Activated CD4-positive, alpha-beta T cell treated with anti-CD3 and anti-CD28 coated beads for 36 hours (primary cell): ENCODE data around the gene YTHDC1. TPM values are rescaled to one million over a fixed set of nuclear protein-coding genes. Genes with fewer than 3 reads are reported as not detected.
A peak's percentile ranks its signal among the peaks of the same experiment; 100 is the strongest.
"Not testable (repeated sequence)": the region's sequence is repeated elsewhere in the genome, so short reads cannot be mapped to it uniquely, and the experiment has no call there.

Experiments
- ATAC-seq: fragments of 200-7000 bp; cut with Tn5 transposase; one replicate; pipeline ENCODE4 v1.10.0; 2021; ENCODE audit warnings: mild to moderate bottlenecking, moderate library complexity
- CTCF ChIA-PET: fragments of 350-600 bp; sonication (Branson Sonifier 250); formaldehyde crosslinking; loops from one replicate; lab custom pipeline; 2021; ENCODE audit warnings: antibody characterized with exemption; lab: Charles Lee
- POLR2A ChIA-PET: fragments of 350-600 bp; sonication (Branson Sonifier 250); formaldehyde crosslinking; loops from one replicate; lab custom pipeline; 2021; ENCODE audit warnings: antibody characterized with exemption, inconsistent platforms; lab: Charles Lee
- DNase-seq: peaks from one replicate; pipeline ENCODE4 v3.0.0-alpha.2; 2020
- H3K27ac Mint-ChIP-seq: one replicate; pipeline ENCODE4 v1.8.0; 2021; ENCODE audit warnings: mixed read lengths
- H3K27me3 Mint-ChIP-seq: one replicate; pipeline ENCODE4 v1.8.0; 2021; ENCODE audit warnings: mixed read lengths
- H3K36me3 Mint-ChIP-seq: one replicate; pipeline ENCODE4 v1.8.0; 2021; ENCODE audit warnings: low read depth, mixed read lengths
- H3K4me1 Mint-ChIP-seq: one replicate; pipeline ENCODE4 v1.8.0; 2021; ENCODE audit warnings: mixed read lengths
- H3K4me3 Mint-ChIP-seq: one replicate; pipeline ENCODE4 v1.8.0; 2021; ENCODE audit warnings: mild to moderate bottlenecking, moderate library complexity, mixed read lengths
- H3K9me3 Mint-ChIP-seq: one replicate; pipeline ENCODE4 v1.8.0; 2021; ENCODE audit warnings: low read depth, mixed read lengths
- intact Hi-C, 2 experiments: fragments of 100-400 bp; cut with DNase I in 1 of 2; cut with micrococcal nuclease in 1 of 2; formaldehyde crosslinking; loops; one replicate each; pipeline versions ENCODE4 v1.14.2 to v1.15.1; 2022 to 2024; cut with DNase I, micrococcal nuclease
- total RNA-seq, 2 experiments: library from RNA; stranded (reverse); gene quantifications; one replicate each; pipeline ENCODE4 v1.2.3, GENCODE V29; 2021

YTHDC1 gene
- total RNA-seq, 2 experiments from 2014 or later = 78.5 to 83.0 TPM

GRCh38 chr4:68297137-68297536 lies 52.8 kb downstream of the YTHDC1 start:
- intact Hi-C loops = no loop called here
- Mint-ChIP-seq H3K4me3 (no peak overlapping the region), H3K36me3 (no peaks in the 10 kb centered on the region), H3K9me3 (peaks cover 6% of the 10 kb centered on the region), H3K27ac (no peak overlapping the region), H3K27me3 (peaks cover 3% of the 10 kb centered on the region), H3K4me1 (peaks cover 6% of the 10 kb centered on the region)
- DNase-seq = no peak
- ChIA-PET POLR2A (no interaction called here), CTCF (no interaction called here)
- no peak for ATAC-seq

GRCh38 chr4:68291256-68291655 lies 58.6 kb downstream of the YTHDC1 start:
- ATAC-seq (no peak), DNase-seq (no peak)
- ChIA-PET CTCF (interaction anchor here (1.4 kb wide), 1 partner anchor 19 kb away, joined by 3 read pairs; no protein-coding TSS in a partner anchor), POLR2A (no interaction called here)
- intact Hi-C loops = no loop called here
- H3K27ac Mint-ChIP-seq = no peak overlapping the region
- peaks cover 2% of the 10 kb centered on the region for H3K9me3 Mint-ChIP-seq
- no peaks in the 10 kb centered on the region for H3K36me3 Mint-ChIP-seq
- no peak overlapping the region for H3K4me3 Mint-ChIP-seq
- peaks cover 4% of the 10 kb centered on the region for H3K27me3 Mint-ChIP-seq
- no peaks in the 10 kb centered on the region for H3K4me1 Mint-ChIP-seq

GRCh38 chr4:68288393-68288740 lies 61.5 kb downstream of the YTHDC1 start:
- no peak overlapping the region for H3K4me3 Mint-ChIP-seq
- peaks cover 5% of the 10 kb centered on the region for H3K27me3 Mint-ChIP-seq
- no peaks in the 10 kb centered on the region for H3K4me1 Mint-ChIP-seq
- intact Hi-C loops = no loop called here
- CTCF ChIA-PET = no interaction called here
- no peaks in the 10 kb centered on the region for H3K36me3 Mint-ChIP-seq
- no peak overlapping the region for H3K27ac Mint-ChIP-seq
- POLR2A ChIA-PET = no interaction called here
- DNase-seq (no peak), ATAC-seq (no peak)
- H3K9me3 Mint-ChIP-seq = peaks cover 2% of the 10 kb centered on the region

GRCh38 chr4:68287704-68288392 lies 62.0 kb downstream of the YTHDC1 start:
- DNase-seq (no peak), ATAC-seq (no peak)
- ChIA-PET POLR2A (no interaction called here), CTCF (no interaction called here)
- Mint-ChIP-seq H3K36me3 (no peaks in the 10 kb centered on the region), H3K4me3 (no peak overlapping the region), H3K4me1 (no peaks in the 10 kb centered on the region), H3K27me3 (peaks cover 5% of the 10 kb centered on the region), H3K27ac (no peak overlapping the region), H3K9me3 (peaks cover 2% of the 10 kb centered on the region)
- intact Hi-C loops = no loop called here

- Mint-ChIP-seq H3K36me3 (no peaks in the 10 kb centered on the region), H3K4me1 (no peaks in the 10 kb centered on the region), H3K27me3 (peaks cover 5% of the 10 kb centered on the region), H3K9me3 (no peaks in the 10 kb centered on the region), H3K27ac (no peak overlapping the region), H3K4me3 (no peak overlapping the region)
- POLR2A ChIA-PET = no interaction called here
- no peak for ATAC-seq
- intact Hi-C loops = no loop called here
- no peak for DNase-seq
- CTCF ChIA-PET = no interaction called here
These were observed 66.2 kb downstream of the YTHDC1 start for GRCh38 chr4:68283714-68284113.

- no peaks in the 10 kb centered on the region for H3K9me3 Mint-ChIP-seq
- H3K27me3 Mint-ChIP-seq = peaks cover 2% of the 10 kb centered on the region
- DNase-seq (no peak), ATAC-seq (no peak)
- ChIA-PET CTCF (no interaction called here), POLR2A (no interaction called here)
- no peaks in the 10 kb centered on the region for H3K4me1 Mint-ChIP-seq
- no peak overlapping the region for H3K4me3 Mint-ChIP-seq
- H3K36me3 Mint-ChIP-seq = no peaks in the 10 kb centered on the region
- no peak overlapping the region for H3K27ac Mint-ChIP-seq
- intact Hi-C loops = no loop called here
These were observed 66.8 kb downstream of the YTHDC1 start for GRCh38 chr4:68283095-68283494.

GRCh38 chr4:68281796-68282740 lies 67.8 kb downstream of the YTHDC1 start:
- H3K4me3 Mint-ChIP-seq, POLR2A ChIA-PET, ATAC-seq, intact Hi-C loops, H3K9me3 Mint-ChIP-seq, CTCF ChIA-PET, H3K36me3 Mint-ChIP-seq, H3K27ac Mint-ChIP-seq, H3K4me1 Mint-ChIP-seq, H3K27me3 Mint-ChIP-seq, DNase-seq: not testable (repeated sequence)

- ATAC-seq = no peak
- H3K27ac Mint-ChIP-seq = no peak overlapping the region
- CTCF ChIA-PET = no interaction called here
- intact Hi-C loops = no loop called here
- no peaks in the 10 kb centered on the region for H3K4me1 Mint-ChIP-seq
- H3K27me3 Mint-ChIP-seq = no peaks in the 10 kb centered on the region
- H3K36me3 Mint-ChIP-seq = no peaks in the 10 kb centered on the region
- H3K9me3 Mint-ChIP-seq = no peaks in the 10 kb centered on the region
- POLR2A ChIA-PET = no interaction called here
- no peak overlapping the region for H3K4me3 Mint-ChIP-seq
- no peak for DNase-seq
These were observed 71.9 kb downstream of the YTHDC1 start for GRCh38 chr4:68278029-68278428.

GRCh38 chr4:68277627-68278026 lies 72.3 kb downstream of the YTHDC1 start:
- Mint-ChIP-seq H3K27ac (no peak overlapping the region), H3K9me3 (no peaks in the 10 kb centered on the region), H3K4me3 (no peak overlapping the region), H3K36me3 (no peaks in the 10 kb centered on the region), H3K4me1 (no peaks in the 10 kb centered on the region), H3K27me3 (peaks cover 2% of the 10 kb centered on the region)
- intact Hi-C loops = no loop called here
- ChIA-PET POLR2A (no interaction called here), CTCF (no interaction called here)
- ATAC-seq (no peak), DNase-seq (no peak)

GRCh38 chr4:68272860-68273259 lies 77.0 kb downstream of the YTHDC1 start:
- Mint-ChIP-seq H3K9me3 (no peaks in the 10 kb centered on the region), H3K36me3 (no peaks in the 10 kb centered on the region), H3K4me1 (peaks cover under 1% of the 10 kb centered on the region), H3K27me3 (peaks cover 8% of the 10 kb centered on the region), H3K4me3 (no peak overlapping the region), H3K27ac (no peak overlapping the region)
- CTCF ChIA-PET = interaction anchor here (1.1 to 2.5 kb wide), 13 partner anchors 13 to 897 kb away, joined by 3 to 37 read pairs (median 5); no protein-coding TSS in a partner anchor
- intact Hi-C loops = loop anchor here (1.0 to 5.0 kb wide), 2 partner anchors 103 to 899 kb away; no protein-coding TSS in a partner anchor
- no peak for DNase-seq
- POLR2A ChIA-PET = no interaction called here
- no peak for ATAC-seq

- intact Hi-C loops = loop anchor here (1.0 to 5.0 kb wide), 2 partner anchors 104 to 900 kb away; no protein-coding TSS in a partner anchor
- ATAC-seq (peak; percentile 16), DNase-seq (no peak)
- peaks cover 8% of the 10 kb centered on the region for H3K27me3 Mint-ChIP-seq
- no peak overlapping the region for H3K4me3 Mint-ChIP-seq
- H3K36me3 Mint-ChIP-seq = no peaks in the 10 kb centered on the region
- ChIA-PET CTCF (interaction anchor here (0.7 to 2.5 kb wide), 22 partner anchors 8 to 898 kb away, joined by 3 to 37 read pairs (median 4); no protein-coding TSS in a partner anchor), POLR2A (no interaction called here)
- no peak overlapping the region for H3K27ac Mint-ChIP-seq
- H3K9me3 Mint-ChIP-seq = no peaks in the 10 kb centered on the region
- peaks cover 4% of the 10 kb centered on the region for H3K4me1 Mint-ChIP-seq
These were observed 77.5 kb downstream of the YTHDC1 start for GRCh38 chr4:68272380-68272779.
